ENCODE measurements around the gene EXOC6B.

DNA sequence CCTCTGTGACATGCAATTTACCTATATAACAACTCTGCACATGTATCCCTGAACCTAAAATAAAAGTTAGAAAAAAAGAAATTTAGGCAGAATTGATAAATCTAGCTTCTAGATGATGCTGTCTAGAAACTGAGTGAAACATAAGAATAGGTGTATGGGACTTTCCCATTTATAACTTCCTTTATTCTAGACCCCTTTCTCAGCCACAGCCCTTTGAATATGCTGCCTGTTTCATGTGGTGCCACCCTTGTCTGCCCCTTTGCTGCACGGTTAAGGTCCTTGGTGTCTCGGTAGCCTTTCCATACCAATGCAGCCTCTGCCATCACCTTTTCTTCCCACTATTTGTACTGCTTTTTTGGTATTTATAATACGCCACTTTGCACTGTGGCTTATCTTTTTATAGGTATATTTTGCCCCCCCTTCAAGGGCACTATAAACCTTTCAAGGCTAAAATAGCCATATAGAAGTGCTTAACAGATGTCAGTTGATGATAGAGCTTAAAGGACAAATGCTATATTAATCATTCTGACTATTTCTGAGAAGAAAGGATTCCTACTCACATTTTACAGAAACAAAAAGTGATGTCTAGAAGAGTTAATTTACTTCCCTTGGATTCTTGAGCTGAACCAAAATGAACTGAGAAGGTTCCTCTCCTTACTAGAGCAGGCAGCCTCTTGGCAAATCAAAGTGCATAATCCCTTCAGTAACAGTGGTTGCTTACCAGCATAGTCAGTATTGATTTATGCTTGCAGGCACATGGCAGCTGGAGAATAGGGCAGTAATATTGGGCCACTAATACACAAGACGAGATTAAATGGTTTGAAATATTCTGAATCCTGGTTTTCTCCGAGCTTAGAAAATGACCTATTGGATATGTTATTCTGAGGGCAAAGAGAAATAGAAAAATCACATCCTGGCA, 590.1 kb downstream of the EXOC6B start:
- TF ChIP-seq, protein P1, sequence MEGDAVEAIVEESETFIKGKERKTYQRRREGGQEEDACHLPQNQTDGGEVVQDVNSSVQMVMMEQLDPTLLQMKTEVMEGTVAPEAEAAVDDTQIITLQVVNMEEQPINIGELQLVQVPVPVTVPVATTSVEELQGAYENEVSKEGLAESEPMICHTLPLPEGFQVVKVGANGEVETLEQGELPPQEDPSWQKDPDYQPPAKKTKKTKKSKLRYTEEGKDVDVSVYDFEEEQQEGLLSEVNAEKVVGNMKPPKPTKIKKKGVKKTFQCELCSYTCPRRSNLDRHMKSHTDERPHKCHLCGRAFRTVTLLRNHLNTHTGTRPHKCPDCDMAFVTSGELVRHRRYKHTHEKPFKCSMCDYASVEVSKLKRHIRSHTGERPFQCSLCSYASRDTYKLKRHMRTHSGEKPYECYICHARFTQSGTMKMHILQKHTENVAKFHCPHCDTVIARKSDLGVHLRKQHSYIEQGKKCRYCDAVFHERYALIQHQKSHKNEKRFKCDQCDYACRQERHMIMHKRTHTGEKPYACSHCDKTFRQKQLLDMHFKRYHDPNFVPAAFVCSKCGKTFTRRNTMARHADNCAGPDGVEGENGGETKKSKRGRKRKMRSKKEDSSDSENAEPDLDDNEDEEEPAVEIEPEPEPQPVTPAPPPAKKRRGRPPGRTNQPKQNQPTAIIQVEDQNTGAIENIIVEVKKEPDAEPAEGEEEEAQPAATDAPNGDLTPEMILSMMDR (IDR thresholded peaks at IDR 0.05) = no peak
- TF ChIP-seq POLR2A (IDR thresholded peaks at IDR 0.05) = no peak

Measured in heart left ventricle (tissue), 13 donors.